ENCODE measurements around the gene DNAJC18. TPM values are rescaled to one million over a fixed set of nuclear protein-coding genes. Genes with fewer than 3 reads are reported as not detected.

DNAJC18 gene
- total RNA-seq, 6 experiments from 2014 or later, result 0.37 to 2.9 (median 0.75) TPM

DNA sequence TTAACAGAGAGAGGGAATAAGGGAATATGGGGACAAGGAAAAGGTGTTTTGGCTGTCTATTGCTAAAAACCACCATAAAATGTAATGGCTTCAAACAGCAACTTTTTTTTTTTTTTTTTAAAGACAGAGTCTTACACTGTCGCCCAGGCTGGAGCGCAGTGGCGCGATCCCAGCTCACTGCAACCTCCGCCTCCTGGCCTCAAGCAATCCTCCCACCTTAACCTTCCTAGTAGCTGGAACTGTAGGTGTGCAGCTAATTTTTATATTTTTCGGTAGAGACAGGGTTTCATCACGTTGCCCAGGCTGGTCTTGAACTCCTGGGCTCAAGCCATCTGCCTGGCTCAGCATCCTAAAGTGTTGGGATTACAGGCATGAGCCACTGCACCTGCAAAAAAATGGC, 31.1 kb downstream of the DNAJC18 start:
- 98% methylated on average over 7 of the region's 7 CpGs for WGBS (ENCODE audit: insufficient coverage, low coverage, low lambda C conversion rate, missing lambda C conversion rate)

DNA sequence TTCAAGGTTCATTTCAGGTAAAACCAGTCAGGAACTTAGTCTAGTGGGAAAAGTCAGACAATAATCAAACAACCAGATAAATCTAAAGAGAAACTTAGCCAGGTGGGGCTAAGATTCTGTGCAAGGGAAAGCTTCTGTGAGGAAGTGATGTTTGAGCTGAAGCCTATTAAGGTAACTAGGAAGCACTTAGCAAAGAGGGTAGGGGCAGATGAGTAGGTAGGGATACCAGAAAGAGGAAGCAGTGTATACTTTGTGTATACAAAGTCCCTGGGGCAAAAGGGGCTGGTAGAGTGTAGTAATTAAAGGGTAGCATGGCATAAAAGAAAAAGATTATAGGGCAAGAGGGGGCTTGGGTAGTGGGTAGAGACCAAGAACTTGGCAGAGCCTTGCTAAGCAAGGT, 31.8 kb downstream of the DNAJC18 start:
- intact Hi-C loops (cut with DNase I), result no loop called here
- peaks cover 0 to 8% (median 0%) of the 10 kb centered on the region in 4 donors for H3K4me1 ChIP-seq
- TF ChIP-seq, protein P1, sequence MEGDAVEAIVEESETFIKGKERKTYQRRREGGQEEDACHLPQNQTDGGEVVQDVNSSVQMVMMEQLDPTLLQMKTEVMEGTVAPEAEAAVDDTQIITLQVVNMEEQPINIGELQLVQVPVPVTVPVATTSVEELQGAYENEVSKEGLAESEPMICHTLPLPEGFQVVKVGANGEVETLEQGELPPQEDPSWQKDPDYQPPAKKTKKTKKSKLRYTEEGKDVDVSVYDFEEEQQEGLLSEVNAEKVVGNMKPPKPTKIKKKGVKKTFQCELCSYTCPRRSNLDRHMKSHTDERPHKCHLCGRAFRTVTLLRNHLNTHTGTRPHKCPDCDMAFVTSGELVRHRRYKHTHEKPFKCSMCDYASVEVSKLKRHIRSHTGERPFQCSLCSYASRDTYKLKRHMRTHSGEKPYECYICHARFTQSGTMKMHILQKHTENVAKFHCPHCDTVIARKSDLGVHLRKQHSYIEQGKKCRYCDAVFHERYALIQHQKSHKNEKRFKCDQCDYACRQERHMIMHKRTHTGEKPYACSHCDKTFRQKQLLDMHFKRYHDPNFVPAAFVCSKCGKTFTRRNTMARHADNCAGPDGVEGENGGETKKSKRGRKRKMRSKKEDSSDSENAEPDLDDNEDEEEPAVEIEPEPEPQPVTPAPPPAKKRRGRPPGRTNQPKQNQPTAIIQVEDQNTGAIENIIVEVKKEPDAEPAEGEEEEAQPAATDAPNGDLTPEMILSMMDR (IDR thresholded peaks at IDR 0.05), result no peak
- TF ChIP-seq POLR2A (IDR thresholded peaks at IDR 0.05), result no peak
- ATAC-seq (no peak), DNase-seq (no peak)
- H3K27me3 ChIP-seq, result no peaks in the 10 kb centered on the region
- no peak overlapping the region for H3K27ac ChIP-seq
- no peaks in the 10 kb centered on the region for H3K36me3 ChIP-seq
- no peak overlapping the region for H3K4me3 ChIP-seq
- no peaks in the 10 kb centered on the region for H3K9me3 ChIP-seq

More for the DNA sequence above, 31.1 kb downstream of the DNAJC18 start:
- Histone ChIP-seq H3K9me3 (no peaks in the 10 kb centered on the region), H3K4me1 (peaks cover 0 to 8% (median 0%) of the 10 kb centered on the region in 4 donors), H3K36me3 (no peaks in the 10 kb centered on the region), H3K27me3 (no peaks in the 10 kb centered on the region), H3K4me3 (no peak overlapping the region), H3K27ac (no peak overlapping the region)
- intact Hi-C loops (cut with DNase I), result no loop called here
- ATAC-seq (no peak), DNase-seq (no peak)
- no peak for TF ChIP-seq POLR2A (IDR thresholded peaks at IDR 0.05)
- TF ChIP-seq, protein P1 (IDR thresholded peaks at IDR 0.05), result no peak

DNA sequence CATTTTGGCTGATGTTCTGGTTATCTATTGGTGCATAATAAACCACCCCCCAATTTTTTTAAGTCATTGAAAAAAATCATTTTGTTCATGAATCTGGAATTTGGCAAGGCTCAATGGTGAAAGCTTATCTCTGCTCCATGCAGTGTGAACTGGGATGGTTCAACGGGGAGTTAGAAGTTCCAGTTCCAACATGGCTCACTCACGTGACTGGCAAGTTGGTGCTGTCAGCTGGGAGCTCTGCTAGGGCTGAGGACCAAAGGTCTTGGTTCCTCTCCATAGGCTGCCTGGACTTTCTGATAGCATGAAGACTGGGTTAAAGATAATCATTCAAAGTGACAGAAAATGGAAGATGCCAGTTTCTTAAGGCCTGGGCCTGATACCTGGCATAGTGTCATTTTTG, 32.4 kb downstream of the DNAJC18 start:
- Histone ChIP-seq H3K27ac (no peak overlapping the region), H3K9me3 (no peaks in the 10 kb centered on the region), H3K4me1 (peaks cover 0 to 8% (median 0%) of the 10 kb centered on the region in 4 donors), H3K36me3 (no peaks in the 10 kb centered on the region), H3K27me3 (no peaks in the 10 kb centered on the region), H3K4me3 (no peak overlapping the region)
- intact Hi-C loops (cut with DNase I), result no loop called here
- TF ChIP-seq POLR2A (IDR thresholded peaks at IDR 0.05), result no peak
- TF ChIP-seq, protein P1 (IDR thresholded peaks at IDR 0.05), result no peak
- WGBS (ENCODE audit: insufficient coverage, low coverage, low lambda C conversion rate, missing lambda C conversion rate), result 60% methylated on average over 1 of the region's 2 CpGs
- DNase-seq, result no peak
- ATAC-seq, result no peak

GRCh38 chr5:139404484-139404840, 34.9 kb downstream of the DNAJC18 start:
- 72% methylated on average over 5 of the region's 5 CpGs for WGBS (ENCODE audit: insufficient coverage, low coverage, low lambda C conversion rate, missing lambda C conversion rate)
- ATAC-seq (no peak), DNase-seq (no peak)
- intact Hi-C loops (cut with DNase I), result no loop called here
- no peaks in the 10 kb centered on the region for H3K27me3 ChIP-seq
- peak overlapping the region; percentile 56 to 78 (median 72) for H3K27ac ChIP-seq
- H3K4me3 ChIP-seq, result peak overlapping the region; percentile 56 to 71 (median 60)
- TF ChIP-seq, protein P1 (IDR thresholded peaks at IDR 0.05), result no peak
- TF ChIP-seq POLR2A (IDR thresholded peaks at IDR 0.05), result no peak
- H3K36me3 ChIP-seq, result no peaks in the 10 kb centered on the region
- peaks cover 0 to 8% (median 0%) of the 10 kb centered on the region in 4 donors for H3K4me1 ChIP-seq
- no peaks in the 10 kb centered on the region for H3K9me3 ChIP-seq

Data from right lobe of liver (tissue), 6 donors.